Measurements from ENCODE around the gene SMYD3. TPM values are rescaled to one million over a fixed set of nuclear protein-coding genes. Genes with fewer than 3 reads are reported as not detected.

SMYD3 gene
- total and polyA plus RNA-seq, 2 of the 4 experiments (the other 2 are of a cell fraction) = 26.5 to 37.6 TPM

DNA sequence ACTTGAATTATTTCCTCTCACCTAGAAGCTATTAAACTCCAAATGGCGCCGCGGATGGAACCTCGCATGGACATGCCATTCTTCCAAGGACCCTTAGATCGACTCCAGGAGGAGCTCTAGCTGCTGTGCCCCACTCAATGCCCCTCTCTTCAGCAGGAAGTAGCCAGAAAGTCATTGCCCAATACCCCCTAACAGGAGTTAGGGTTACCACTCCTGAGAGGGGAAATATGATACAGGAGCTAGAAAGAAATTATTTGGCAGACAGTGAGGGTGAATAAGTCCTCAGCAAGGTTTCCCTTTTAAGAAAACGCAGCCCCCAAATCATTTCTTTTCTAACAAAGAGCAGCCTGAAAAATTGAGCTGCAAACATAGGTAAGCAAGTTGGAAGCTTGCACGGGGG, 30.4 kb upstream of the SMYD3 start:
- Histone ChIP-seq H4K20me1 (ENCODE audit: insufficient read depth, low read length) (no peaks in the 10 kb centered on the region), H2AK5ac (ENCODE audit: low read depth, low read length) (no peak overlapping the region), H3K27me3 (ENCODE audit: control insufficient read depth, insufficient read depth, low read length) (peaks cover 11% of the 10 kb centered on the region), H2AK9ac (replicated peaks; ENCODE audit: low read depth, low read length, poor library complexity) (no peak overlapping the region), H3K4ac (ENCODE audit: low read depth, low read length) (no peak overlapping the region), H2AFZ (replicated peaks; ENCODE audit: low read length, poor library complexity) (no peak overlapping the region), H3K36me3 (ENCODE audit: control insufficient read depth, insufficient read depth, low read length) (peaks cover 2% of the 10 kb centered on the region), H3K79me1 (ENCODE audit: low read depth in 1 of 2, low read length in 2 of 2) (0 out of 4 replicates have a peak, but pooled peaks cover 0 to 2% of the 10 kb centered on the region in 2 experiments), H2BK5ac (ENCODE audit: low read depth, low read length, poor library complexity, severe bottlenecking) (no peak overlapping the region), H3K4me3 (ENCODE audit: insufficient read depth, low read depth, low read length) (no peak overlapping the region), H2BK20ac (ENCODE audit: low read depth, low read length) (no peak overlapping the region), H4K5ac (ENCODE audit: low read depth, low read length) (no peak overlapping the region), H3K4me2 (ENCODE audit: low read depth, low read length) (no peak overlapping the region), H3K23ac (ENCODE audit: low read depth, low read length) (no peak overlapping the region), H3K14ac (replicated peaks; ENCODE audit: low read depth, low read length) (no peak overlapping the region), H2BK120ac (ENCODE audit: low read depth, low read length) (no peak overlapping the region), H3K18ac (ENCODE audit: low read depth, low read length) (no peak overlapping the region), H4K91ac (ENCODE audit: insufficient read depth, low read depth, low read length) (no peak overlapping the region), H3K4me1 (ENCODE audit: control insufficient read depth, insufficient read depth, low read length) (no peaks in the 10 kb centered on the region), H3K9me3 (ENCODE audit: control insufficient read depth, insufficient read depth, low read length) (no peaks in the 10 kb centered on the region), H3K27ac (ENCODE audit: insufficient read depth, low read length) (no peak overlapping the region), H3K56ac (ENCODE audit: extremely low read depth, insufficient read depth, low read length) (no peak overlapping the region), H2BK15ac (ENCODE audit: low read depth, low read length) (no peak overlapping the region), H4K8ac (ENCODE audit: low read depth in 2 of 2, low read length in 2 of 2) (no peak overlapping the region), H3K9ac (ENCODE audit: low read depth, low read length) (no peak overlapping the region), H3K9me1 (ENCODE audit: insufficient read depth, low read length) (no peaks in the 10 kb centered on the region)
- no TSS peak for BruUV-seq (replicated peaks)
- POLR2A ChIA-PET (ENCODE audit: unreplicated experiment) = no interaction called here
- DNase-seq (no peak), ATAC-seq (ENCODE audit: low read depth) (no peak)
- CTCF ChIA-PET = no interaction called here
- in situ Hi-C loops (cut with MboI; ENCODE audit: low sequenced_read_pairs) = no loop called here
- dilution Hi-C loops (cut with HindIII; ENCODE audit: low sequenced_read_pairs, unreplicated experiment) = no loop called here
- 100% methylated on average over 1 of the region's 7 CpGs; no CpG with 5 or more reads in 1 of the 2 experiments for WGBS, 2 experiments (ENCODE audit: extremely low coverage in 2 of 2, insufficient read length in 1 of 2)
- intact Hi-C loops (cut with micrococcal nuclease) = no loop called here
- TF ChIP-seq, protein P1, sequence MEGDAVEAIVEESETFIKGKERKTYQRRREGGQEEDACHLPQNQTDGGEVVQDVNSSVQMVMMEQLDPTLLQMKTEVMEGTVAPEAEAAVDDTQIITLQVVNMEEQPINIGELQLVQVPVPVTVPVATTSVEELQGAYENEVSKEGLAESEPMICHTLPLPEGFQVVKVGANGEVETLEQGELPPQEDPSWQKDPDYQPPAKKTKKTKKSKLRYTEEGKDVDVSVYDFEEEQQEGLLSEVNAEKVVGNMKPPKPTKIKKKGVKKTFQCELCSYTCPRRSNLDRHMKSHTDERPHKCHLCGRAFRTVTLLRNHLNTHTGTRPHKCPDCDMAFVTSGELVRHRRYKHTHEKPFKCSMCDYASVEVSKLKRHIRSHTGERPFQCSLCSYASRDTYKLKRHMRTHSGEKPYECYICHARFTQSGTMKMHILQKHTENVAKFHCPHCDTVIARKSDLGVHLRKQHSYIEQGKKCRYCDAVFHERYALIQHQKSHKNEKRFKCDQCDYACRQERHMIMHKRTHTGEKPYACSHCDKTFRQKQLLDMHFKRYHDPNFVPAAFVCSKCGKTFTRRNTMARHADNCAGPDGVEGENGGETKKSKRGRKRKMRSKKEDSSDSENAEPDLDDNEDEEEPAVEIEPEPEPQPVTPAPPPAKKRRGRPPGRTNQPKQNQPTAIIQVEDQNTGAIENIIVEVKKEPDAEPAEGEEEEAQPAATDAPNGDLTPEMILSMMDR (conservative IDR thresholded peaks at IDR 0.05; ENCODE audit: low read depth, low read length) = no peak
- TF ChIP-seq, protein P2, sequence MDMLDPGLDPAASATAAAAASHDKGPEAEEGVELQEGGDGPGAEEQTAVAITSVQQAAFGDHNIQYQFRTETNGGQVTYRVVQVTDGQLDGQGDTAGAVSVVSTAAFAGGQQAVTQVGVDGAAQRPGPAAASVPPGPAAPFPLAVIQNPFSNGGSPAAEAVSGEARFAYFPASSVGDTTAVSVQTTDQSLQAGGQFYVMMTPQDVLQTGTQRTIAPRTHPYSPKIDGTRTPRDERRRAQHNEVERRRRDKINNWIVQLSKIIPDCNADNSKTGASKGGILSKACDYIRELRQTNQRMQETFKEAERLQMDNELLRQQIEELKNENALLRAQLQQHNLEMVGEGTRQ (IDR thresholded peaks at IDR 0.05; ENCODE audit: low read depth, low read length) = no peak
